Measurements from ENCODE around the gene MAML2.

MAML2 gene

DNA sequence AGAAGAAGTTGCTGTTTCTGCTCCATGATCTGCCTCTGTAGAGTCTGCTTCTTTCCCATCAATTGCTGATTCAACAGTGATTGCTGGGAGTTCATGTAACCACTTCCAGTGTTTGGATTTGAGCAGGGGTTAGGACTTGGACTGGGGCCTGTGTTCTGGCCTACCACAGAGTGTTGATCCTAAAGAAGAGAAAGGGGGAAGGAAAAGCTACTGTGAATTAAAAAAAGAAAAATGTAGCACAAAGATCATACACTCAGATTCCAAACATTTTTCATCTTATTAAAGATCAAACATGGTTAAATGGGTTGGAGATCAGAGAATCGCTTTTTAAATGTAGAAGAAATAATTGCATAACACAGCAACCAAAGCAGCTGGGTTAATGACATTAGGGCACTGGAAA, 351.4 kb downstream of the MAML2 start:
- TF ChIP-seq GATA2 (IDR thresholded peaks at IDR 0.05; ENCODE audit: low read depth, low read length) (no peak), GATA3 (IDR thresholded peaks at IDR 0.05; ENCODE audit: low read depth, low read length) (no peak)

DNA sequence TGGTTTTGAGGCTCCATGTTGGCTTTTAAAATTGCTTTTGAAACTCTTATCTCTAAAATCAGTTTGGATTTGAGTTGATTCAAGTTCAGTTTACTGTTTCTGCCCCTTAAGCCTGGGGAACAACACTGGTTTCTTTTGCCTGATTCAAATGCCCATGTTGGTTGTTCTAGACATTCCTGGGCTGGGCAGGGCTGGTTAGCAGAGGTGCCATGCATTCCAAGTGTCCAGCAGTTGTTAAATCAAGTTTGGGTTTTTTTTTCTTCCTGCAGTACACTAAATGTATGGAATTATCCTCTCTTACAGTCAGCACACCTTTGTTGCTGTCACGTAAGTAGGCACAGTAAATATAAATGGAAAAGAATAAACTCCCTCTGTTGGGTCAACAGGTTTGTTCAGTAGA, 351.9 kb downstream of the MAML2 start:
- TF ChIP-seq GATA2 (IDR thresholded peaks at IDR 0.05; ENCODE audit: low read depth, low read length): no peak
- no peak for TF ChIP-seq GATA3 (IDR thresholded peaks at IDR 0.05; ENCODE audit: low read depth, low read length)

DNA sequence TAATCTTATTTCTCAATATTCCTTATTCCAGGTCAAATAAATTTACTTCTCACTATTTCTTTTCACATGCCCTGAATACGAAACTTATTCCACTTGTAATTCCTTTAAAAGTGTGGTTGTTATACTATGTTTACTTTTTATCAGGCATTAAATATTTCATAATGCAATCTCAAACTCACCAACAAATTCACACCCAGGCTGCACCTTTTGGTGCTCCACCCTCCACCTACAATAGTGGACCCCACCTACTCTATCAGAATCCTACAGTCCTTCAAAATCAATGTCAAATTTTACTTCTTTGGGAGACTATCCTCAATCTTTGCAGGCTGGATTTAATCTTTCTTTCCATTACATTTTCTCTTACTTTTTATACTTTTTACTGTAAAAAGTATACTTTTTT, 353.2 kb downstream of the MAML2 start:
- TF ChIP-seq GATA2 (IDR thresholded peaks at IDR 0.05; ENCODE audit: low read depth, low read length) (no peak), GATA3 (IDR thresholded peaks at IDR 0.05; ENCODE audit: low read depth, low read length) (no peak)

DNA sequence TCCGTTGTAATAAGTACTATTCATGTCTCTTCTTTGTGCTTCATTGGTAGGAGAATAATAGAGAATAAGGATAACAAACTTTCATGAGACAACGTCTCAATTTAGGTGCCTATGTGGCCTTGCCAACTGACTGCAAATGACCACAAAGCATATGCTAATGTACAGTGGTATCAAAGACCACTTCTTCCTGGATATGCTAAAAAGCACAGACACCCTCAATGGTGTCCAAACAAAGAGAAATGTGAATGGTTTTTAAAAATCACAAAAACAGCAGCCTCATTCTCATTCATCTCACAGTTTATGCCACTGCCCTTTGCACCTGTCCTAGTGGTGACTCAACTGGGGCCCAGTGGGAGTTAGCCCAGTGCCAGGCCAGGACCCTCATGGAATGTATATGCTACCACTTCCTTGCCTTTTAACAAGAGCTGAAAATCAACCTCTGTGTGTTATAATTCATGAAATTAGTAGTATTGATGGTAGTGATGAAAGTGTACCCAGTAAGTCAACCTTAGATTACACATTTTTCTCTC, 353.9 kb downstream of the MAML2 start:
- TF ChIP-seq GATA2 (IDR thresholded peaks at IDR 0.05; ENCODE audit: low read depth, low read length): no peak
- no peak for TF ChIP-seq GATA3 (IDR thresholded peaks at IDR 0.05; ENCODE audit: low read depth, low read length)

DNA sequence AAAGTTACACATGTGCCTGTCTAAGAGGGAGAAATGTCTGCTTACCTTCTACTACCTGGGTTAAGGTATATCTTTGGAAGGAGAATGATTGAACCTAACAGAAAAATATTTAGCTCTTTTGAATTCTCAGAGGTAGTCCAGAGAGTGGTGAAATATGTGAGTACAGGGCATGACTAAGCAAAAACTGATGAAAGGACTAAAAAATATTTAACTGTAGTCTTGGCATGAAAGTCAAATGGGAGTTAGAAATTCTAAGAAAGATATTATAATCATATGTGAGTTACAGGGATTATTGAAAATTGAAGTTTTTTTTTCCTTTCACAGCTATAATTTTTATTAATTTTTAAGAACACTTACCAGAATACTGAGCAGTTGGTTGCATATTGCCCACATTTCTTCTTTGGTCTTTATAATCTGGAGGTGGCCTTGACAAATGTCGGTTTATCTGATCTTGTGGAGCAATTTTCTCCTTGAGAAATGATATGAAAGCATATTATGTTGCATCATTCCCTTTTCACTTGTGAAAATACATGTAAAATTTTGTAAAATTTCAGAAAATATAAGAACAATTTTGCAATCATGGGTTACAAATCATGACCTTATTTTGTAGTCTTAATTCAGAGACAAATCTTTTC, 357.7 kb downstream of the MAML2 start:
- TF ChIP-seq GATA3 (IDR thresholded peaks at IDR 0.05; ENCODE audit: low read depth, low read length) (no peak), GATA2 (IDR thresholded peaks at IDR 0.05; ENCODE audit: low read depth, low read length) (no peak)

DNA sequence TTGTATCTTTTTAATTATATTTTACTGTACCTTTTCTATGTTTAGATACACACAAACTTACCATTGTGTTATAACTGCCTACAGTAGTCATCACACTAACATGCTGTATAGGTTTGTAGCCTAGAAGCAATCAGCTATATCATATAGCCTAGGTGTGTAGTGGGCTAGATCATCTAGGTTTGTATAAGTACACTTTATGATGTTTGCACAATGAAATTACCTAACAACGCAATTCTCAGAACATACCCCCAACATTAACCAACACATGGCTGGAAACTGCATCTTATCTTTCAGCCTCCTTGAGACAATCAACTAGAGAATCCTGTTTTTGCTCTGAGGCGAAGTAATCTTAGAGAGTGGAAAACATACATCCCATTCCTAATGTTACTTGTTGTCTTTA, 358.9 kb downstream of the MAML2 start:
- TF ChIP-seq GATA2 (IDR thresholded peaks at IDR 0.05; ENCODE audit: low read depth, low read length) (no peak), GATA3 (IDR thresholded peaks at IDR 0.05; ENCODE audit: low read depth, low read length) (no peak)

DNA sequence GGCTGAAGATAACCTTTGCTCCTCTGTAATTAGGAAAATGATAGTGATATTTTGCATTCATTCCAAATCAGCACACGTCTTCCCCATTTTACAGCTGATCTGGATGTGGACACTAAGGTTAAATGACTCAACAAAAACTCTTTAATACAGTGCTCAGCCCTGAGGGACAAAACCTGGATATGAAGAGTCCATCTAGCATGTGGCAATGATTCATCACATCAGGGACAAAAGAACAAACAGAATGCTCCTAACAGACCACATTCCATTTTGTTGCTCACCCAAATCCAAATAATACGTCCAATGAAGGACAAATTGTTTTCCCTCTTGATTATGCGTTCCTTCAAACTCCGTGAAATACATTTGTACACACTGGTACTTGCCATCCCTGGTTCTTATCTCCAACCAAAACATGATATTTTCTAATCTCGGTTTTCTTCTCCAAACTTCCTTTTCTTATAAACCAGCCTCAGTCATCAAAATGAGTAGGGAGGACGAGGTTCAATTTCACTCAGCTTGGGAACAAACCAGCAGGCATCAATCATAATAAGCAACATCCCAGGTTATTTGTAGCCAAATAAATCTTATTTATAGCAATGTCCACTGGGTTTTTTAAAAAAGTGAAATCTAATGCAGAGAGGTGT, 365.3 kb downstream of the MAML2 start:
- TF ChIP-seq GATA2 (IDR thresholded peaks at IDR 0.05; ENCODE audit: low read depth, low read length) (no peak), GATA3 (IDR thresholded peaks at IDR 0.05; ENCODE audit: low read depth, low read length) (no peak)

DNA sequence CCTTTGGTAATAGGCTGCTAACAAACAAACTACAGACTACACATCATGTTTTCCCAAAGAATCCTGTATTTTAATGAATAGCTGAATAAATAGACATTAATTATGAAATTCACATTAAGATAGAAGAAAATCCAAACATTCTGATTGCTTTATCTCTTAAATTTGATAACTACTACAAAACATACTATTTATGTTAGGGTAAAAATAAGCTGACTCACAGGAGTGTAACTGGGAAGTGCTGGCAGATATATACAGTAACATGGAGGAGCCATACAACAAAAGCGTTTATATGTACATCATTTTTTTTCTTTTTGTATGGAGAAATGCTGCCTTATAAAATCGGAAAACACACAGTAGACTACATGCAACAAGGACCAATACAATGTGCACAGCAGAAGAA, 366.4 kb downstream of the MAML2 start:
- TF ChIP-seq GATA2 (IDR thresholded peaks at IDR 0.05; ENCODE audit: low read depth, low read length) (no peak), GATA3 (IDR thresholded peaks at IDR 0.05; ENCODE audit: low read depth, low read length) (no peak)

DNA sequence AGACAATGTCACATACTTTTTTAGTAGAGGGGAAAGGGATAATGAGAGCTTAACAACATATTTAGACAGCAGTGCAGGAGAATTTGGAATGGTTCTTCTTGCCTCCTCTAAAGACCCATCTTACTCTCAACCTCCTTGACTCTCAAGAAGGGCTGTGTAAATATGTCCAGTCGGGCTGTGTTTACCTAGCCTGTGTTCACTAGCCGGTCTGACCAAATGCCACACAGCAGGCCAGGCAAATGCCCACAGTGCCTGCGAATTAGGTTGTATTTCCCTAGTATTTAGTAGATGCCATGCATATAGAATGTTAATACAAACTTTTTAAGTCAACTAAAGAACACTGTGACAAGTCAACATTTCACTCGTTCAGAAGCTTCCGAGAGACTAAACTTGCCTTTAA, 367.7 kb downstream of the MAML2 start:
- no peak for TF ChIP-seq GATA3 (IDR thresholded peaks at IDR 0.05; ENCODE audit: low read depth, low read length)
- TF ChIP-seq GATA2 (IDR thresholded peaks at IDR 0.05; ENCODE audit: low read depth, low read length): no peak

DNA sequence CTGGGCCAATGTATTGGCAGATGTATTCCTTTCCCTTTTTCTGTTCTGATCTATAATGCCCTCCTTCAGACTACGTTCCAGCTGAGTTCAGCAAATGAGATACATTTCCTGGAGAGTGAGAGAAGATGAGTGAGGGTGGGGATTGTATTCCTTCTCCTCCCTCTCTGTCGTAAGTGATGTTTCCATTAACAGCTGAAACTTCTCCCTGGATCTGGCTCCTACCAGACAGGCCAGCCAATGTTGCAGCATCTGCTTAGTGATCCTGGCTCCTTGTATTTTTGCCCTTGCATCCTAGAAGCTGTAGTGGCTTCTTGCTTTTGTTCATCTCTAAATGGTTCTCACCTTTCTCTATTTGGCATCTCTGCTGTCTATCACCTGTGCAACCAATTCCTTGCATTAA, 370.9 kb downstream of the MAML2 start:
- TF ChIP-seq GATA3 (IDR thresholded peaks at IDR 0.05; ENCODE audit: low read depth, low read length) (no peak), GATA2 (IDR thresholded peaks at IDR 0.05; ENCODE audit: low read depth, low read length) (no peak)

DNA sequence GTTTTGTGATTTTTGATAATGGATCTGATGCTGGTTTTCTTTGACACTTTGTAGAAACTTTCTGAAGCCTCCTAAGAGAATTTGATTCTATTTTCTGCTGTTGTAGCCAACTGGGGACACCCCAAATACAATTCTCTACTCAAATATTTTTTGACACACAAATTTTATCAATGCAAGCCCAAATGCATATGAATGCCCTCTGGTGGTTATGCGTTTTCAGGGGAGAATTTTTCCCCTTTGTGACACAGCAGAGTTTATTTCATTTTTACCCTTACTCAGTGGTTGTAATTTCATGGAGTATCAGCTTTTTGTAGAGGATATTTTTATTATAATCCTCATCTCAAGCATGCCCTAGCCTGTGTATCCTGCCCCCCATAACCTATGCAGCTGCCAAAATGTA, 374.4 kb downstream of the MAML2 start:
- TF ChIP-seq GATA3 (IDR thresholded peaks at IDR 0.05; ENCODE audit: low read depth, low read length): no peak
- TF ChIP-seq GATA2 (IDR thresholded peaks at IDR 0.05; ENCODE audit: low read depth, low read length): no peak

DNA sequence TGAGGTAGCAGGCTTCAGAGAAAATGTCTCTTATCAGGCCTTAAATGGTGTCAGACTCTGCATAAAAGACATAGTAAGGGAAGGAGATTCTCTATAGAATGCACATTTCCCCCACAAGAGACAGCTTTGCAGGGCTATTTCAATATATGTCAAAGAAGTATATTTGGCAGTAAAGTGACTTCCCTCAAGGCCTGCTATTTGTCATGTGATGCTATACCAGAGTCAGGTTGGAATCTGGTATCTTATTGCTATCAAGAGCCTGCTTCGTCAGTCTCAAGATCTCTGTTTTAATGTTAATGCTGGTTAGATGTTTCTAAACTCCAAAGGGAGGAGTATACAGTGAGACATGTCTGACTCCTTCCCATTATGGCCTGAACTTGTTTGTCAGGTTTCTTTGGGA, 378.7 kb downstream of the MAML2 start:
- no peak for TF ChIP-seq GATA3 (IDR thresholded peaks at IDR 0.05; ENCODE audit: low read depth, low read length)

DNA sequence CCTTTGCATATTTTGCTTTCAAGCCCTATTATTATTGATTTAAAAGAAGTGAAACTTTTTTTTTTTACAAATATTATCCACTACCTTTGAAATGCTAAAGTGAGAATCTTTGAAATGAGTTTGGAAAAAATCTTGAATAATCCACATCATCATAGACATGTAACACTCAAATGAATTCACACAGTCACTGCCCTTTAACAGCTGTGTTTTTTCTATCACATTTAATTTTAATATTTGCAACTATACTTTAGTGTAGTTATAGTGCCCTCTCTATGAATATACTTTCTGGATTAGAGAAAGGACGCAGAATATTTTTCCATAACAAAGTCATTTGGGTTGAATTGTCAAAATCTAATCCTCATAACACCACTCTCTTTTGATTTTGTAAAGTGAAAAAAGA, 381.2 kb downstream of the MAML2 start:
- TF ChIP-seq GATA3 (IDR thresholded peaks at IDR 0.05; ENCODE audit: low read depth, low read length): no peak
- no peak for TF ChIP-seq GATA2 (IDR thresholded peaks at IDR 0.05; ENCODE audit: low read depth, low read length)

DNA sequence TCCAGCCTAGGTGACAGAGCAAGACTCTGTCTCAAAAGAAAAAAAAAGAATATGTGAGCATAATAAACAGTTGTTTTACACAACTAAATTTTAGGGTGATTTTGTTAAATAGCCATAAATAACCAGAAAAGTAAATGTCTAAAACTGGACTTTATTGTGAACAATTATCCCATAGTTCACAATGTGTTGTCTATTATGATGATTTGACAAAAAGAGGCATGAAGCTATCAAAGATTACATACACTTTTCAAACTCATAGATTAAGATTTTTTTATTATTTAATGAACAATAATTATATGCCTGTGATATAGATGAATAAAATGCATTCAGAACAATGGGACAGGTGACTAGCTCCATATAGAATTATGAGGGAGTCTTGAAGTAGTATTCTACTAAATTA, 392.1 kb downstream of the MAML2 start:
- TF ChIP-seq GATA3 (IDR thresholded peaks at IDR 0.05; ENCODE audit: low read depth, low read length): no peak
- TF ChIP-seq GATA2 (IDR thresholded peaks at IDR 0.05; ENCODE audit: low read depth, low read length): no peak

DNA sequence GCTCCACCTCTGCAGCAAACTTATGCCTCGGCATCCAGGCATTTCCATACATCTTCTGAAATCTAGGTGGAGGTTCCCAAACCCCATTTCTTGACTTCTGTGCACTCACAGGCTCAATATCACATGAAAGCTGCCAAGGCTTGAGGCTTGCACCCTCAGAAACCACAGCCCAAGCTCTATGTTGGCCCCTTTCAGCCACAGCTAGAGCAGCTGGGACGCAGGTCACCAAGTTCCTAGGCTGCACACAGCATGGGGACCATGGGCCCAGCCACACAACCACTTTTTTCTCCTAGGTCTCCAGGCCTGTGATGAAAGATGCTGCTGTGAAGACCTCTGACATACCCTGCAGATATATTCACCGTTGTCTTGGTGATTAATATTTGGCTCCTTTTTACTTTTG, 394.4 kb downstream of the MAML2 start:
- TF ChIP-seq GATA2 (IDR thresholded peaks at IDR 0.05; ENCODE audit: low read depth, low read length) (no peak), GATA3 (IDR thresholded peaks at IDR 0.05; ENCODE audit: low read depth, low read length) (no peak)
